Spinal cord (tissue), 10 donors: ENCODE data around the gene MAP2K1. TPM values are rescaled to one million over a fixed set of nuclear protein-coding genes. Genes with fewer than 3 reads are reported as not detected.
"Not testable (repeated sequence)": the region's sequence is repeated elsewhere in the genome, so short reads cannot be mapped to it uniquely, and the experiment has no call there.

ENCODE experiments used
- DNase-seq, 6 donors: peaks; one replicate each; pipeline versions ENCODE4 v3.0.0 to v3.0.0-alpha.2; 2013 to 2015; ENCODE audit warnings: low spot score in 6 of 6, low read depth in 4 of 6
- H3K27ac ChIP-seq: one replicate; pipeline ENCODE4 v1.5.1; 2013; ENCODE audit warnings: low read depth, low read length, control low read depth
- H3K27me3 ChIP-seq: one replicate; pipeline ENCODE4 v1.6.1; 2013; ENCODE audit warnings: low read length; ENCODE audit not compliant: control insufficient read depth, insufficient read depth
- H3K36me3 ChIP-seq: one replicate; pipeline ENCODE4 v1.6.1; 2013; ENCODE audit warnings: low read length; ENCODE audit not compliant: control insufficient read depth, insufficient read depth
- H3K4me1 ChIP-seq: one replicate; pipeline ENCODE4 v1.6.1; 2013; ENCODE audit warnings: low read length; ENCODE audit not compliant: control insufficient read depth, insufficient read depth
- H3K4me3 ChIP-seq: one replicate; pipeline ENCODE4 v1.5.1; 2013; ENCODE audit warnings: low read depth, low read length, control low read depth
- H3K9me3 ChIP-seq: one replicate; pipeline ENCODE4 v1.6.1; 2013; ENCODE audit warnings: low read length; ENCODE audit not compliant: control insufficient read depth, insufficient read depth
- WGBS: methylation state at CpG from one replicate; pipeline ENCODE4 v1.1.5; 2013; ENCODE audit warnings: missing lambda C conversion rate; ENCODE audit not compliant: insufficient coverage; 5-methylcytosine and 5-hydroxymethylcytosine counted together
- polyA plus RNA-seq, 2 donors: library from polyadenylated mRNA; unstranded; fragments of 120-200 nt; gene quantifications; one replicate each; pipeline ENCODE4 v1.2.1, GENCODE V29; 2013; ENCODE audit not compliant: insufficient read length in 2 of 2
- total RNA-seq, 2 donors: library from RNA; depleted of rRNA in 1 of 2; stranded (reverse); fragments of 120-200 nt in 1 of 2; fragments of >200 nt in 1 of 2; gene quantifications; one replicate each; pipeline versions ENCODE4 v1.2.3 to v1.2.4, GENCODE V29; 2013 to 2014
- donor health status: healthy.

MAP2K1 gene
- total and polyA plus RNA-seq, 4 donors, result 42.8 to 103 (median 79.3) TPM

- DNase-seq, result peak in 1 of 6 donors; percentile 7
- H3K4me3 ChIP-seq, result no peak overlapping the region
- no peaks in the 10 kb centered on the region for H3K27me3 ChIP-seq
- peaks cover 3% of the 10 kb centered on the region for H3K9me3 ChIP-seq
- H3K36me3 ChIP-seq, result no peaks in the 10 kb centered on the region
- 64% methylated on average over 3 of the region's 12 CpGs for WGBS
- peak overlapping the region; percentile 73 for H3K27ac ChIP-seq
- no peaks in the 10 kb centered on the region for H3K4me1 ChIP-seq
Measured at GRCh38 chr15:66369773-66370651, 16.7 kb upstream of the MAP2K1 start.

- Histone ChIP-seq H3K27ac (no peak overlapping the region), H3K36me3 (no peaks in the 10 kb centered on the region), H3K4me3 (no peak overlapping the region), H3K4me1 (no peaks in the 10 kb centered on the region), H3K27me3 (no peaks in the 10 kb centered on the region), H3K9me3 (peaks cover 3% of the 10 kb centered on the region)
- no CpG with 5 or more reads among the region's 4 CpGs for WGBS
- no peak for DNase-seq
Measured at GRCh38 chr15:66374179-66374578, 12.5 kb upstream of the MAP2K1 start.

DNA sequence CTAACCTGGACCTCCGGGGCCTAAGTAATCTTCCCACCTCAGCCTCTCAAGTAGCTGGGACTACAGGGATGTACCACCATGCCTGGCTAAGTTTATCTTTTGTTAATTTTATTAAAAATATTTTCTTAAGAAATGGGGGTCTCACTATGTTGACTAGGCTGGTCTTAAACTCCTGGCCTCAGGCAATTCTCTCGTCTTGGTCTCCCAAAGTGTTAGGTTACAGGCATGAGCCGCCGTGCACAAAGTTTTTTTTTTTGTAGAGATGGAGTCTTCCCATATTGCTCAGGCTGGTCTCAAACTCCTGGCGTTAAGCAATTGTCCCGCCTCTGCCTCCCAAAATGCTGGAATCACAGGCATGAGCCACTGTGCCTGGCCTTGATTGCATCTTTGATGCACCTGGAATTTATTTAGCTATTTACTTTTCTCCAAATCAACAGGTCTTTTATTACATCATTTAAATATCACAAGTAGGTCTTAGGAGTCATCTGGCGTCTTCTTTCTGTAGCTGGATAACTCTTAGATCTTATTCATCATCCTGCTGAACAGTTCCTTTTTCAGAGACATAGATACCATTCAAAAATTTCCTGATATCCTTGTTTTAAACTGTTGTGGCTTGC lies 7.8 kb upstream of the MAP2K1 start:
- H3K4me1 ChIP-seq, result no peaks in the 10 kb centered on the region
- no peaks in the 10 kb centered on the region for H3K36me3 ChIP-seq
- no peaks in the 10 kb centered on the region for H3K27me3 ChIP-seq
- DNase-seq, result no peak
- 100% methylated on average over 3 of the region's 7 CpGs for WGBS
- peaks cover 3% of the 10 kb centered on the region for H3K9me3 ChIP-seq
- H3K4me3 ChIP-seq, result no peak overlapping the region
- no peak overlapping the region for H3K27ac ChIP-seq

- H3K4me3 ChIP-seq, H3K9me3 ChIP-seq, H3K27me3 ChIP-seq, H3K36me3 ChIP-seq, H3K4me1 ChIP-seq, H3K27ac ChIP-seq, DNase-seq: not testable (repeated sequence)
- WGBS, result no CpG with 5 or more reads among the region's 2 CpGs
Measured at GRCh38 chr15:66381376-66381775, 5.3 kb upstream of the MAP2K1 start.

GRCh38 chr15:66387163-66388042 lies 691 bp downstream of the MAP2K1 start:
- Histone ChIP-seq H3K4me3 (peak overlapping the region; percentile 87), H3K36me3 (no peaks in the 10 kb centered on the region), H3K27me3 (no peaks in the 10 kb centered on the region), H3K4me1 (peaks cover 20% of the 10 kb centered on the region), H3K27ac (peak overlapping the region; percentile 89), H3K9me3 (no peaks in the 10 kb centered on the region)
- peak in 5 of 6 donors; percentile 11 to 76 (median 23) for DNase-seq
- under 1% methylated on average over 60 of the region's 62 CpGs for WGBS

DNA sequence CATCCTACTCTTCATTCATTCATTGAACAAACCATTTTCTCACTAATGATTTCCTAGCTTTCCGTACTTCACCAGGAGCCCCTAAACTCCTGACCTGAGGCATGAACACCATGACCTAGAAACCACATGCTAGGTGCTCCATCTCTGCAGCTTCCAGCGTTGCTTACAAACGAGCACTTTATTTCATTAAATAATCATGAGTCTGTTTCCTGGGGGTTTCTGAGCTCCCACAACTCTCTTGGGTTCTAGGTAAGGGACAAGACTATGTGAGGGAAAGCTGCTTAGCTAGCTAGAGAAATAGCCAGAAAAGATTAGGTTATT lies 1.3 kb downstream of the MAP2K1 start:
- H3K9me3 ChIP-seq, result no peaks in the 10 kb centered on the region
- 11% methylated on average over 1 of the region's 3 CpGs for WGBS
- H3K4me1 ChIP-seq, result peaks cover 20% of the 10 kb centered on the region
- H3K36me3 ChIP-seq, result no peaks in the 10 kb centered on the region
- peak overlapping the region; percentile 87 for H3K4me3 ChIP-seq
- DNase-seq, result no peak
- H3K27me3 ChIP-seq, result no peaks in the 10 kb centered on the region
- H3K27ac ChIP-seq, result peak overlapping the region; percentile 89

GRCh38 chr15:66388576-66388975 lies 1.9 kb downstream of the MAP2K1 start:
- Histone ChIP-seq H3K4me3 (no peak overlapping the region), H3K27ac (no peak overlapping the region), H3K9me3 (no peaks in the 10 kb centered on the region), H3K4me1 (peaks cover 20% of the 10 kb centered on the region), H3K36me3 (no peaks in the 10 kb centered on the region), H3K27me3 (no peaks in the 10 kb centered on the region)
- no peak for DNase-seq
- 89% methylated on average over 3 of the region's 5 CpGs for WGBS

DNA sequence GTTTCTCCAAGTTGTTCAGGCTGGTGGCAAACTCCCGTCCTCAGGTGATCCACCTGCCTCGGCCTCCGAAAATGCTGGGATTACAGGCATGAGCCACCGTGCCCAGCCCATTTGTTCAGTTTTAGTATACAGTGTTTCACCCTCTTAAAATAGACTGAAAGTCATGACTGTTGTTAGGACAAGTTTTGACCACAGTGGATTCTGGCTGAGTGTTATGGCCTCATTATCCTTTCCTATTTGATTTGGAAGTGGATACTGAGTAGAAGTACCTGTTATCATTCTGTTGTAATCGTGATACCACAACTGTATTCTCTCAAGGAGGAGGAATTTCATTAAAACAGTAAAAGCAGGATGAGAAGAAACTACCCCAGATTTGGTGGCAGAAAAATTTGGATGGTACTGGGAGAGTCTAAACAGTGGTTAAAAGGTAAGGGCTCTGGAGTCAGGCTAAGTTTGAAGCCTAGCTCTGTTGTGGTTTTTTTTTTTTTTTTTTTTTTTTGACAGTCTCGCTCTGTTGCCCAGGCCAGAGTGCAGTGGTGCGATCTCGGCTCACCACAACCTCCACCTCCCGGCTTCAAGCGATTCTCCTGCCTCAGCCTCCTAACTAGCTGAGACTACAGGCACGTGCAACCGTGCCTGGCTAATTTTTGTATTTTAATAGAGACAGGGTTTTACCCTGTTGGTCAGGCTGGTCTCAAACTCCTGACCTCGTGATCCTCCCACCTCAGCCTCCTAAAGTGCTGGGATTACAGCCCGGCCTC lies 2.6 kb downstream of the MAP2K1 start:
- H3K36me3 ChIP-seq, result no peaks in the 10 kb centered on the region
- H3K27me3 ChIP-seq, result no peaks in the 10 kb centered on the region
- H3K4me1 ChIP-seq, result peaks cover 20% of the 10 kb centered on the region
- no peaks in the 10 kb centered on the region for H3K9me3 ChIP-seq
- no peak for DNase-seq
- no peak overlapping the region for H3K4me3 ChIP-seq
- 100% methylated on average over 2 of the region's 14 CpGs for WGBS
- H3K27ac ChIP-seq, result no peak overlapping the region

- H3K4me1 ChIP-seq, result peaks cover 20% of the 10 kb centered on the region
- no peaks in the 10 kb centered on the region for H3K9me3 ChIP-seq
- DNase-seq, result no peak
- no peaks in the 10 kb centered on the region for H3K36me3 ChIP-seq
- no peak overlapping the region for H3K27ac ChIP-seq
- no peaks in the 10 kb centered on the region for H3K27me3 ChIP-seq
- no peak overlapping the region for H3K4me3 ChIP-seq
Measured at GRCh38 chr15:66389859-66390381, 3.2 kb downstream of the MAP2K1 start.
